MCF 10A (cell line): ENCODE measurements around the gene TSEN54. TPM values are rescaled to one million over a fixed set of nuclear protein-coding genes. Genes with fewer than 3 reads are reported as not detected.

ENCODE experiments used
- BruUV-seq: library from RNA; stranded (reverse); fragments of 400-500 nt; replicated peaks from 2 replicates; lab custom pipeline; 2021; lab: Mats Ljungman, UMichigan
- CTCF ChIA-PET: fragments of 300-600 bp; sonication (Branson Sonifier 250); formaldehyde crosslinking; extraction: SDS; loops from one replicate; lab custom pipeline; 2021; ENCODE audit warnings: antibody characterized with exemption, inconsistent platforms; lab: Yijun Ruan, JAX
- POLR2A ChIA-PET: fragments of 300-600, 350-650 bp; sonication (Branson Sonifier 250); formaldehyde crosslinking; extraction: SDS; loops from one replicate; lab custom pipeline; 2020; ENCODE audit warnings: antibody characterized with exemption, inconsistent platforms; lab: Yijun Ruan, JAX
- DNase-seq: peaks from one replicate; pipeline ENCODE4 v3.0.0-alpha.2; 2018; ENCODE audit not compliant: unreplicated experiment
- H3K27ac Mint-ChIP-seq: one replicate; pipeline ENCODE4 v1.8.0; 2022; ENCODE audit warnings: mild to moderate bottlenecking, low read depth, mixed read lengths; ENCODE audit not compliant: unreplicated experiment
- H3K27me3 Mint-ChIP-seq: one replicate; pipeline ENCODE4 v1.8.0; 2022; ENCODE audit warnings: mixed read lengths; ENCODE audit not compliant: insufficient read depth, unreplicated experiment
- H3K36me3 Mint-ChIP-seq: one replicate; pipeline ENCODE4 v1.8.0; 2022; ENCODE audit warnings: mild to moderate bottlenecking, moderate library complexity, mixed read lengths; ENCODE audit not compliant: insufficient read depth, unreplicated experiment
- H3K4me1 Mint-ChIP-seq: one replicate; pipeline ENCODE4 v1.8.0; 2022; ENCODE audit warnings: mixed read lengths; ENCODE audit not compliant: insufficient read depth, unreplicated experiment
- H3K4me3 Mint-ChIP-seq: one replicate; pipeline ENCODE4 v1.8.0; 2022; ENCODE audit warnings: mild to moderate bottlenecking, moderate library complexity, mixed read lengths; ENCODE audit not compliant: unreplicated experiment
- H3K9me3 Mint-ChIP-seq: one replicate; pipeline ENCODE4 v1.8.0; 2022; ENCODE audit warnings: mixed read lengths; ENCODE audit not compliant: unreplicated experiment
- intact Hi-C: fragments of 100-400 bp; cut with micrococcal nuclease; formaldehyde crosslinking; loops from 2 replicates; pipeline ENCODE4 v1.14.1; 2022
- total RNA-seq: library from RNA; stranded (reverse); gene quantifications from 2 replicates; pipeline ENCODE4 v1.2.3, GENCODE V29; 2022
- TF ChIP-seq, protein P1 (sequence below): fragments of 200-600 bp; IDR thresholded peaks from one replicate; pipeline ENCODE4 v1.8.0; 2022; ENCODE audit warnings: antibody characterized with exemption, mild to moderate bottlenecking; ENCODE audit not compliant: unreplicated experiment

Gene TSEN54
- total RNA-seq, 1 experiment from 2014 or later: 13.3 TPM

DNA sequence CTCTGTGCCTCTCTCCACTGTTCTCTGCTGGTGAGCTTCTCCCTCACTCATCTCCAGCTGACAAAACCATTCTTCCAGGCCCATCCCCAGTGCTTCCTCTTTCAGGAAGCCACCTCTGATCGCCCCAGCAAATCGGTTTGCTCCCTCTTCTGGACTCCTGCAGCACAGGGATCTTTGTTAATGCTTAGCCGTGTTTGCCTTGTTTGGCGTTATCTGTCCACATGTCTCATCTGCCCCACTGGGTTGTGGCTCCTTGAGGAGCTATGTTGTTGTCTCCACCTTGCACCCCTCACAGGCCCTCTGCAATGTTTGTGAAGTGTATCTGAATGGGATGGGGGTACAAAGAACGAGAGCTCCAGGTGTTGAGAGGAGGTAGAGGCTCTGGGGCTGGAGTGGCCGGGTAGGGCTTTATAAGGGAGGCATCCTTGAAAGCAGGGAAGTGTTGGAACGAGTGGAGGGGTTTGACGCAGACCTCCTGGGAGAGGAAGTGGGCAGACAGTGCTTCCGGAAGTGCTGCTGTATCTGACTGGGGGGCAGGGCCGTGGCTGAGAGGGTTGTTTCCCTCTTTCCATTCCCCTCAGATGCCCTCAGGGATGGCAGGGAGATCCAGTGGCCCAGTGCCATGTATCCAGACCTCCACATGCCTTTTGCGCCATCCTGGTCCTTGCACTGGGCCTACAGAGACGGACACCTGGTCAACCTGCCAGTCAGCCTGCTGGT, 28.8 kb upstream of the TSEN54 start:
- TF ChIP-seq, protein P1, sequence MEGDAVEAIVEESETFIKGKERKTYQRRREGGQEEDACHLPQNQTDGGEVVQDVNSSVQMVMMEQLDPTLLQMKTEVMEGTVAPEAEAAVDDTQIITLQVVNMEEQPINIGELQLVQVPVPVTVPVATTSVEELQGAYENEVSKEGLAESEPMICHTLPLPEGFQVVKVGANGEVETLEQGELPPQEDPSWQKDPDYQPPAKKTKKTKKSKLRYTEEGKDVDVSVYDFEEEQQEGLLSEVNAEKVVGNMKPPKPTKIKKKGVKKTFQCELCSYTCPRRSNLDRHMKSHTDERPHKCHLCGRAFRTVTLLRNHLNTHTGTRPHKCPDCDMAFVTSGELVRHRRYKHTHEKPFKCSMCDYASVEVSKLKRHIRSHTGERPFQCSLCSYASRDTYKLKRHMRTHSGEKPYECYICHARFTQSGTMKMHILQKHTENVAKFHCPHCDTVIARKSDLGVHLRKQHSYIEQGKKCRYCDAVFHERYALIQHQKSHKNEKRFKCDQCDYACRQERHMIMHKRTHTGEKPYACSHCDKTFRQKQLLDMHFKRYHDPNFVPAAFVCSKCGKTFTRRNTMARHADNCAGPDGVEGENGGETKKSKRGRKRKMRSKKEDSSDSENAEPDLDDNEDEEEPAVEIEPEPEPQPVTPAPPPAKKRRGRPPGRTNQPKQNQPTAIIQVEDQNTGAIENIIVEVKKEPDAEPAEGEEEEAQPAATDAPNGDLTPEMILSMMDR: no peak
- DNase-seq: no peak
- POLR2A ChIA-PET: interaction anchor here (0.6 to 0.7 kb wide), 2 partner anchors 47 to 539 kb away, joined by 3 read pairs; partner anchors contain the start of gene EVPL
- no TSS peak for BruUV-seq
- Mint-ChIP-seq H3K4me1 (no peaks in the 10 kb centered on the region), H3K27me3 (no peaks in the 10 kb centered on the region), H3K36me3 (peaks cover 9% of the 10 kb centered on the region), H3K27ac (no peak overlapping the region), H3K9me3 (no peaks in the 10 kb centered on the region), H3K4me3 (no peak overlapping the region)
- intact Hi-C loops: no loop called here
- CTCF ChIA-PET: interaction anchor here (0.7 kb wide), 1 partner anchor 551 kb away, joined by 4 read pairs; no protein-coding TSS in a partner anchor

DNA sequence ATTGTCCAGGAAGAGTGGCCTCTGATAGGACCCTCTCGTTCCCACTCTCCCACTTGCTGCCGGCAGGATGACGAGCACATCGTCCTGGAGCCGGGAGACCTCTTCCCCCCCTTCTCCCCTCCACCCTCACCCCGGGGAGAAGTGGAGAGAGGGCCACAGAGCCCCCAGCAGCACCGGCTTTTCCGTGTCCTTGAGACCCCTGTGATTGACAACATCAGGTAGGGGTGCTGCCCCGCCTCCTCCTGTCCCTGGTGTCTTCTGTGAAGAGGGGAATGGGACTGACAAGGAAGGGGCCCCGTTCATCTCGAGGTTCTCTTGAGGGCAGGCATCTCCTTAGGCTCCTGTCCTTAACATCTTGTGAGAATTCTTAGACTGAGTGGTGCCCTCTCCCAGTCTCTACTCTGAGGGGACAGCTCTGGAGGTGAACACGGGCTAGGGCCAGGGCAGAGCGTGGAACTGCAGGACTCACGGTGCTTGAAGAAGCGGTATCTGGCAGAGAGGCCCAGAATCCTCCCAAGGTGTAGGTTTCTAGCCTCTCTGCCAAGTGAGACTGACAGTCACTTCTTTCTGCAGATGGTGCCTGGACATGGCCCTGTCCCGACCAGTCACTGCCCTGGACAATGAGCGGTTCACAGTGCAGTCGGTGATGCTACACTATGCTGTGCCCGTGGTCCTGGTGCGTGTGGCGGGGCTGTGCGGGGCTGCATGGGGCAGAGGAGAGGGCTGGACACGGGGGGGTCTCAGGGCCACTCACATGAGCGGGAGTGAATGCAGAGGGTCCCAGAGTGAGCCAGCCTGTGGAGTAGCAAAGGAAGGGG, 27.4 kb upstream of the TSEN54 start:
- Mint-ChIP-seq H3K27me3 (no peaks in the 10 kb centered on the region), H3K27ac (no peak overlapping the region), H3K36me3 (peaks cover 5% of the 10 kb centered on the region), H3K9me3 (no peaks in the 10 kb centered on the region), H3K4me3 (no peak overlapping the region), H3K4me1 (no peaks in the 10 kb centered on the region)
- POLR2A ChIA-PET: no interaction called here
- intact Hi-C loops: no loop called here
- CTCF ChIA-PET: interaction anchor here (1.4 kb wide), 1 partner anchor 27 kb away, joined by 4 read pairs; the partner anchor contains the start of gene TSEN54
- no peak for DNase-seq
- TF ChIP-seq, protein P1: no peak
- no TSS peak for BruUV-seq

- TF ChIP-seq, protein P1: no peak
- Mint-ChIP-seq H3K27me3 (no peaks in the 10 kb centered on the region), H3K9me3 (no peaks in the 10 kb centered on the region), H3K4me1 (no peaks in the 10 kb centered on the region), H3K36me3 (peaks cover 11% of the 10 kb centered on the region), H3K4me3 (no peak overlapping the region), H3K27ac (no peak overlapping the region)
- POLR2A ChIA-PET: interaction anchor here (0.7 to 1.0 kb wide), 2 partner anchors 10 to 291 kb away, joined by 3 read pairs; no protein-coding TSS in a partner anchor
- DNase-seq: no peak
- no TSS peak for BruUV-seq
- intact Hi-C loops: no loop called here
- CTCF ChIA-PET: interaction anchor here (0.7 to 1.4 kb wide), 2 partner anchors 14 to 27 kb away, joined by 3 to 4 read pairs; partner anchors contain the start of gene TSEN54
Observed at GRCh38 chr17:75489511-75489955, 26.8 kb upstream of the TSEN54 start.
